Ishikawa (cell line): ENCODE measurements around the gene SETBP1.

Experiments
- CEBPB ChIP-seq: IDR thresholded peaks from 2 replicates; pipeline ENCODE4 v1.6.1; 2012
- CREB1 ChIP-seq: IDR thresholded peaks from 2 replicates; pipeline ENCODE4 v1.6.1; 2012; ENCODE audit warnings: low read depth
- EGR1 ChIP-seq: IDR thresholded peaks from 2 replicates; pipeline ENCODE4 v1.6.1; 2012
- EP300 ChIP-seq: IDR thresholded peaks from 2 replicates; pipeline ENCODE4 v1.6.1; 2012; ENCODE audit warnings: borderline replicate concordance
- FOXM1 ChIP-seq: IDR thresholded peaks from 2 replicates; pipeline ENCODE4 v1.6.1; 2012; ENCODE audit warnings: low read depth, borderline replicate concordance
- MAX ChIP-seq: IDR thresholded peaks from 2 replicates; pipeline ENCODE4 v1.6.1; 2012
- NFIC ChIP-seq: IDR thresholded peaks from 2 replicates; pipeline ENCODE4 v1.6.1; 2012
- RAD21 ChIP-seq: IDR thresholded peaks from 2 replicates; pipeline ENCODE4 v1.6.1; 2012; ENCODE audit warnings: low read depth
- REST ChIP-seq: IDR thresholded peaks from 2 replicates; pipeline ENCODE4 v1.6.1; 2012; ENCODE audit warnings: low read depth, mild to moderate bottlenecking
- TAF1 ChIP-seq: IDR thresholded peaks from 2 replicates; pipeline ENCODE4 v1.6.1; 2012; ENCODE audit warnings: low read depth, mild to moderate bottlenecking
- TCF12 ChIP-seq: IDR thresholded peaks from 2 replicates; pipeline ENCODE4 v1.6.1; 2012; ENCODE audit warnings: low read depth
- TEAD4 ChIP-seq: IDR thresholded peaks from 2 replicates; pipeline ENCODE4 v1.6.1; 2012
- YY1 ChIP-seq: IDR thresholded peaks from 2 replicates; pipeline ENCODE4 v1.6.1; 2012; ENCODE audit warnings: low read depth

- TF ChIP-seq MAX (no peak), RAD21 (no peak), NFIC (no peak), CEBPB (no peak), TEAD4 (no peak), TAF1 (no peak), EGR1 (no peak), CREB1 (no peak), TCF12 (no peak), YY1 (no peak), FOXM1 (no peak), REST (no peak), EP300 (no peak)
These were observed 134.4 kb downstream of the SETBP1 start for GRCh38 chr18:44815108-44815507.
